Hematopoietic multipotent progenitor cell (in vitro differentiated cells): ENCODE measurements around the gene SENP7. TPM values are rescaled to one million over a fixed set of nuclear protein-coding genes. Genes with fewer than 3 reads are reported as not detected.

Experiments used
- DNase-seq, 3 donors: peaks; one replicate each; pipeline ENCODE4 v3.0.0-alpha.2; 2011 to 2015; ENCODE audit warnings: low read depth in 2 of 3, low spot score in 2 of 3
- total RNA-seq: library from RNA; depleted of rRNA; stranded (reverse); fragments of >200 nt; gene quantifications from one replicate; pipeline ENCODE4 v1.2.3, GENCODE V29; 2012

SENP7 gene
- total RNA-seq, 1 donor: 10.0 TPM

DNA sequence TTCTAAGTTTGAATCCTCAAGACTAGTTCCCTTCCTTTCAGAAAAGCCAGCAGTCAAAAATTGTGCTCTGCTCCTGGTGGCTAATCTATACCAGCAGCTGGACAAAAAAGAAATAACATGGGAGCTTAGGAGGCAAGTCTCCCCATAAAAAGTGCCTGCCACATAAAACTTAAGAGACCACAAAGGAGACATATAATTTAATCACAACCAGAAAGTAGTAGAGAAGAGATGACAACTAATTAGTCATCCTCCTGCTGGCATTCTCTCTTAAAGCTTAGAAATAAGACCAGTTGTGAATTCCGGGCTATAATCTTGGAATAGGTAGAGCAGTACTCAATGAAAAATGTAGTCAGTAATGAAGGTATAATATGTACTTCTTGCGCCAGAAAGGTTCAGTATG lies 172.4 kb downstream of the SENP7 start:
- no peak for DNase-seq

GRCh38 chr3:101333883-101334282 lies 179.1 kb downstream of the SENP7 start:
- no peak for DNase-seq

- DNase-seq: no peak
Measured at GRCh38 chr3:101329016-101329673, 183.9 kb downstream of the SENP7 start.

DNA sequence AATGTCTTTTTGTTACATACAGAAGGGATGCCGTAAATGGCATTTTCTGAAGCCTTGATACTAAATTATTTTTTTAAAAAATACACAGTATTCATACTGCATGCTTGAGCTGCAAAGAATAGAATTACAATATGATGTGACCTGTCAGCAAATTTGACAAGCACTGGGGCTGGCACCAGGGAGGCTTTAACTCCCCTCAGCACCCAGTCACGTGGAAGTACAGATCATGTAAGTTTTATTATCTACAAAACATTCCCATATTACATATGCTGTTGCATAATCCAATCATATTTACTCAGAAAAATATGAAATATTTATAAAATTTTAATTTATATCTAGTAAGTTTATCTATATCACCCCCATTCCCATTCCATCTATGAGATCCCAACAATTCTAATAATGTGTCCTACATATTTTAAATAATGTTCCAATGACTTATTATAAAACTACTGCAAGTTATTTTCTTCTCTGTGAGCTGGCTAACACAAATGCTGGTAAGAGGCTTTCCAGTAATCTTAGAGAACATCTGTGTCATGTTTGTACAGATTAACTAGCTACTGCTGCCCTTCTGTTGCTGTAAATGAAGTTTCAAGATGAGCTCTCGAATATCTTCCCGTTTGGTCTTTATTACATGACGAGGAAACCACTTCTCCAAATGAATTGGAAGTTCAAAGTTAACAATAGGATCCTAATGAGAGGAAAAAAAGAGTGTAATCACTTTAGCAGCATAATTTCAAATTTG lies 187.4 kb downstream of the SENP7 start:
- DNase-seq: peak in 1 of 3 donors; percentile 1

DNA sequence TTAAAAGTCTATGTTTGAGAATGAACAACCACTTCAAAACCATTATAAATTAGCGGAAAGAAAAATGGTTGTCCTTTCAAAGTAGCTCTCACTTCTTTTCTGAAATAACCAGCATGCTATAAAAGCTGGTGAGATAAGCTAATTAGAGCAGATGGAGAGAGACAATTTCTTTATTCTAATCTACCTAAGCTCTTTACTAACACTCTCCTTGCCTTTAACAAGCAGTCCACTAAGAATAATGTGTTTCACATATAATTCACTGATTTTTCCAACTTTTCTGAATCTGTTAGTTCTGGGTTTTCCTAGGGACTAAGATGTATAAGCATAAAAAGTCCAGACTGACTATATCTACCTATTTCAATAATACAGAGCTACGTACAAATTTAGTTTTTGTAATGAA lies 192.5 kb downstream of the SENP7 start, which contains the start of gene IMPG2:
Gene IMPG2, minus strand, starts transcription at position 101 of the 400 bp plus-strand sequence. CDS start 203 bp downstream, outside the sequence.
- no peak for DNase-seq

DNA sequence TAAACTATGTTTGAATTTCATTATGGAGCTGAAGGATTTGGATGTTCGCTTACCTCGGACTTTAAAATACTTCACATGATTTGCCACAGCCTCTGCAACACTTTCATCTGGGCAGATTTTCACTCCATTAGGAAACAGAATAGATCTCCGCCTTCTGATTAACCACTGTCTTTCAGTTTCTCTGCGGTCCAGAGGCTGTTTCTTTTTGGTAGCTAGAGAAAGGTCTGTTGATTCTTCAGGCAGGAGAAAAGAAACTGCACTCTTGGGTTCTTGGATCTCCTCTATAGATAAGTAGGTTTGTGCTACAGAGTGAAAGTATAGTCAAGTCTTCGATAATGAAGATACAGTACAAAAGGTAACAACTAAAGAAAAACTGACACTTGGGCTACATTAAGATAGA lies 193.5 kb downstream of the SENP7 start:
- DNase-seq: no peak

DNA sequence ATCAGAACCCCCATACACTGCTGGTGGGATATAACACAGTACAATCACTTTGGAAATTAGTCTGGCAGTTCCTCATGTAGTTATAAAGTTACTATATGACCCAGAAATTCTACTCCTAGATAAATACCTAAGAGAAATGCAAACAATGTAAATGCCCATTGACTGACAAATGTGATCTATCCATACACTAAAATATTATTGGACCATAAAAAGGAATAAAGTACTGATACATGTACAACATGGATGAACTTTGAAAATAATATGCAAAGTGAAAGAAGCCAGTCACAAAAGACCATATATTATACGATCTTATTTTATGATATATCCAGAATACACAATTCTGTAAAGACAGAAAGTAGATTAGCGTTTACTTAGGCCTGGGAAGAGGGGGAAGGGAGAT lies 200.5 kb downstream of the SENP7 start:
- no peak for DNase-seq

GRCh38 chr3:101311676-101312075 lies 201.3 kb downstream of the SENP7 start:
- DNase-seq: no peak

DNA sequence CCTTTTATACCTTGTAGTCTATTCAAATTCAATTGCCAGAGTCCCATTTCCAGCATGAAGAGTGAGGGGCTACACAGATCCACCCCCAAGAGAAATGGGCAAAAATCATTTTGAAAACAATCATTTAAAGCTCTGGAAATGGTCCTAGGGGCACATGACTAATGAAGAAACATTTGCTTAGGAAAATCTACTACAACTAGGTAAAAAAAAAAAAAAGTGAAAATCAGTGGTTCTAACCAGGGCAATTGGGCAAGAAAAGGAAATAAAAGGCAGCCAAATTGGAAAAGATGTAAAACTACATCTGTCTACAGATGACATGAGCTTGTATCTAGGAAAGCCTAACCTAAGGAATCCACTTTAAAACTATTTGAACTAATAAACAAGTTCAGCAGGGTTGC lies 202.0 kb downstream of the SENP7 start:
- DNase-seq: no peak

GRCh38 chr3:101308147-101308772 lies 204.8 kb downstream of the SENP7 start:
- DNase-seq: peak in 2 of 3 donors; percentile 1 to 11

DNA sequence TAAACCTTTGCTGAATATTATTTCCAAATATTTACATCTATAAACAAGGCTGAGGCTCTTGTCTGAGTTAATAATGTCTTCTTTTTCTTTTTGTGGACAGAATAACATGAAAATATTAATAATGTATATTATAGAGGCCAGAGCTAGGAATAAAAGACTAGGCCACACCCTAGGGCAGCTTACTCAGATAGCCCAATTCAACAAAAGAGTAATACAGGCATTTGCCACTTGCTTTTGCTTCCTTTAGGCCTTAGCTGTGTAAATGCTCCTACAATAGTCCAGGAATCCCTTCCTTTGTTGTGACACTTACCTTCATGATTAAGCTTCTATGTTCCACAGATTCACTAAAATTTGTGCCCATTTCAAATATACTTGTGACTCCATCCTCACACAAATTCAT lies 209.2 kb downstream of the SENP7 start:
- DNase-seq: no peak

DNA sequence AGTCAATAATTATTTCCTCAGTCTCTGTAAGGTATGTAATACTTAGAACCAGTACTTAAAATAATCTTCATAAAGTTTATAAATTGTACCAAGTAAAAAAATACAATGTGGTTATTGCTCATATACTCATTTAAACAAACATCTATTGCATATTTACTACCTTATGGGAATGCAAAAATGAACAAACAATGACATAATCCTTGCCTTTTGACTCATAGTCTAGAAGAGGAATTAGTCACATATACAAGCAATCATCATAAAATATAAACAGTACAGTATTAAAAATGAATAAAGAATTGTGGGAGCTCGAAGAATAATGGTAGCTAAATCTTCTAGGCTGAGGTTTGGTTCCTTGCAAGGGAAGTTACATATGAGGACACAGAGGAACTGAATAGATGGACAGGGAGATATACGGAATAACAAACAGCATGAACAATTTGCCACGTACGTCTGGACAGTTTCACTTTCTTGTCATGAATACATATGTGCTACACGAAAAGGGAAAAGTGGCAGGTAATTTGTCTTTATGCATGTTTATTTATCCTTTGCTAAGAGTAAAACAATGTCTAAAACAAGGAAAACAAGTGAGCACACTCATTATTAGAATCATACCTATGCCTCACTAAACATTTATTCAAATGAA lies 209.8 kb downstream of the SENP7 start:
- no peak for DNase-seq

- DNase-seq: no peak
Measured at GRCh38 chr3:101300073-101300472, 212.9 kb downstream of the SENP7 start.

DNA sequence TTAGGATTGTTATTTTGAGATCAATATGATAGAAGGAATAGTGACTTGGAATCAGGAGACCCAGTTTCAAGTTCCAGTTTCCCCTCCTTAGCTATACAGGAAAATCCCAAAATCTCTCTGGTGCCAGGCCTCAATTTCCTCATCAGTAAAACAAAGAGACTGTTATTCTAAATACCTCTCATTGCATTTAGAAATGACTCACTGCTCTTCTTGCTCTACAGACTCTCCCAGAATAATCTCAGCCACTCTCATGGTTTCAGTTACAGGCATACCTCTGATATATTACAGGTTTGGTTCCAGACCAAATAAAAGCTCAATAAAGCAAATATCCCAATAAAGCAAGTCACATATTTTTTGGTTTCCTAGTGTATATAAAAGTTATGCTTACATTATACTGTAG lies 221.0 kb downstream of the SENP7 start:
- no peak for DNase-seq

GRCh38 chr3:101288294-101288693 lies 224.7 kb downstream of the SENP7 start:
- no peak for DNase-seq

GRCh38 chr3:101284757-101285156 lies 228.3 kb downstream of the SENP7 start:
- no peak for DNase-seq

DNA sequence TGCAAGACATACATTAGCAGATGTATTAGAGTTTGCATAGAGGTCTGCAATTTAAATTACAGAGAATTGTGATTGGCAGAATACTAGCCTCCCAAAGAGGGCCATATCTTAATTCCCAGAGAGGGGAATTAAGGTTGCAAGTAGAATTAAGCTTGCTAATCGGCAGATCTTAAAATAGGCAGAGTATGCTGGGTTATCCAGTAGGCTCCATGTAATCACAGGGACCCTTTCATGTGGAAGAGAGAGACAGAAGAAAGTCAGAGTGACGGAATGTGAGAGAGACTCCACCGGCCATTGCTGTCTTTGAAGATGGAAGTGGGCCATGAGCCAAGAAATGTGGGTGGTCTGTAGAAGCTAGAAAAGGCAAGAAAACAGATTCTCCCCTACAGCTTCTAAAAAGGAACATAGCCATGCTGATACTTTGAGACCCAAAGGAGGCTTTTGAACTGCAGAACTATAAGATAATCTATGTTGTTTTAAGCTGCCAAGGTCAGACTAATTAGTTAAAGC lies 231.4 kb downstream of the SENP7 start:
- no peak for DNase-seq

DNA sequence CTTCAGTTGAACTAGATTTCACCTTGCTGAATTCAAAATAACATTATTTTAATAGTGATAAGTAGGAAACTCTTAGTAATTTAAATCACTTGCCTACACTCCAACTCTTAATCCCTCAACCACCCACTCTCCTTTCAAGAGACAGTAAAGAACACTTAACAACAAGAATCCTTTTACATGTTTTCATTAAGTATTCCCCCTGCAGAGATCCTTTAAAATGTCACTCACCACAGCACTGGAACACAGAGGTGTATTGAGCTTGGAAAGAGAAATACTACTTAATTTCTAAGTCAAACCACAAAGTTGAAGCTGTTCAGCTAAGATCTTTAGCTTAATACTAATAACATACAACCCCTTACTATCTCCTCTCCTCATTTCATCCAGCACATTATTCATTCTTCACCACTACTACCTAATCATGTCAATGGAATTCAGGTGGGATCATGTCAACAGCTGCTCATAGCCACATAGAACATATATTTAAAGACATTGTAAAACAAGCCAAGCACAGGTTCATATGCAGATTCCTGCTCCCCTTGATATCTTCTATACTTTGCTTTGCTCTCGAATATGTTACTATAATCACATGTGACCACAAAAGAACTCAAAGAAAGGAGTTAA lies 233.1 kb downstream of the SENP7 start:
- DNase-seq: no peak

DNA sequence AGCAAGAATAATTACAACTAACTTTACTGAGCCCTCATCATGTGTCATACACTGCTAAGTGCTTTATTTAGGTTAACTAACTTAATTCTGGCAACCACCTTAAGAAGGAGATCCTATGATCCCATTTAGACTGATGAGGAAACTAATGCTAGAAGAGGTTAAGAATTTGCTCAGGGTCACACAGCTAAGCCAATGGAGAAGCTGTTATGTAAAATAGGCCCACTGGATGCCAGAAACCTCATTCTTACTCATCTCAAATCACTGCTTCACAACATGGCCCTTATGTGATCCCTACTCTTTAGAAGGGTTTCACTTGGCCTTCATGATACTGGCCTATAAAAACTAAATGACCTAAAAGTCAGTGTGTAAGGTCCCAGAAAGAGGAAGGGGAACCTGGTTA lies 233.8 kb downstream of the SENP7 start:
- DNase-seq: no peak

- DNase-seq: no peak
Measured at GRCh38 chr3:101278727-101279126, 234.3 kb downstream of the SENP7 start.
